ENCODE results near the gene PERM1.

- no peak for TF ChIP-seq CTCF (IDR thresholded peaks at IDR 0.05)
- no peak for TF ChIP-seq EP300 (IDR thresholded peaks at IDR 0.05)
- no peak for TF ChIP-seq POLR2AphosphoS5 (IDR thresholded peaks at IDR 0.05)
Measured at GRCh38 chr1:995665-996633, 14.1 kb upstream of the PERM1 start.
